Esophagus muscularis mucosa (tissue), 4 donors: ENCODE measurements around the gene NIP7.
A peak's percentile ranks its signal among the peaks of the same experiment; 100 is the strongest.

Experiments
- EP300 ChIP-seq: sonication (generic); formaldehyde crosslinking; IDR thresholded peaks from one replicate; pipeline ENCODE4 v1.6.1; 2017; ENCODE audit warnings: antibody characterized with exemption
- POLR2A ChIP-seq: fragments of 450-650 bp; IDR thresholded peaks from one replicate; pipeline ENCODE4 v1.6.1; 2017; ENCODE audit warnings: antibody characterized with exemption, moderate library complexity, mild to moderate bottlenecking, low read depth
- POLR2AphosphoS5 ChIP-seq, 2 donors: sonication (generic); formaldehyde crosslinking; IDR thresholded peaks; one replicate each; pipeline ENCODE4 v1.6.1; 2017; ENCODE audit warnings: antibody characterized with exemption in 2 of 2
- TF ChIP-seq, protein P1 (sequence below), 3 experiments: fragments of 200-600 bp in 2 of 3; fragments of 450-650 bp in 1 of 3; sonication (generic) in 2 of 3; IDR thresholded peaks; one replicate each; pipeline ENCODE4 v1.5.1; 2017 to 2019; ENCODE audit warnings: antibody characterized with exemption in 3 of 3, mild to moderate bottlenecking in 2 of 3, moderate library complexity in 1 of 3

DNA sequence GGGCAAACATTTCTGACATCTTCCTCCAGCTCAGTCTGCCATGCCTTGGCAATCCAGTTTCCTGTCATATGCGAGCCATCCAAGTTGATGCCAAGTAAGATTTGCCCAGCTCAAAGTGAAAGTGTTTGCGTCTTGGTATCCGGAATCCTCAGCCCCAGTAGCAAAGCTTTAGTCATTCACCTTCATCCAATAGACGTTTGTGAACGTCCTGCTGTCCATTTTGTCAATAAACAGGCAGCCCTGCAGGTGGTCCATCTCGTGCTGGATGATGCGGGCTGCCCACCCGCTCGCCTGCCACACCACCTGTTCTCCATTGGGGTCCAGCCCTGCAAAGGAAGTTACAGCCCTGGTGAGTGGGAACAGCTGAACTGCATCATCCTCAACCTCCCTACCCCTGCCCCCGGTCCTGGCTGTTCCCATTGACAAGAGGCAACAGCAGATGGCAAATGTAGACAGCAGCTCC, 10.7 kb upstream of the NIP7 start:
- TF ChIP-seq, protein P1, sequence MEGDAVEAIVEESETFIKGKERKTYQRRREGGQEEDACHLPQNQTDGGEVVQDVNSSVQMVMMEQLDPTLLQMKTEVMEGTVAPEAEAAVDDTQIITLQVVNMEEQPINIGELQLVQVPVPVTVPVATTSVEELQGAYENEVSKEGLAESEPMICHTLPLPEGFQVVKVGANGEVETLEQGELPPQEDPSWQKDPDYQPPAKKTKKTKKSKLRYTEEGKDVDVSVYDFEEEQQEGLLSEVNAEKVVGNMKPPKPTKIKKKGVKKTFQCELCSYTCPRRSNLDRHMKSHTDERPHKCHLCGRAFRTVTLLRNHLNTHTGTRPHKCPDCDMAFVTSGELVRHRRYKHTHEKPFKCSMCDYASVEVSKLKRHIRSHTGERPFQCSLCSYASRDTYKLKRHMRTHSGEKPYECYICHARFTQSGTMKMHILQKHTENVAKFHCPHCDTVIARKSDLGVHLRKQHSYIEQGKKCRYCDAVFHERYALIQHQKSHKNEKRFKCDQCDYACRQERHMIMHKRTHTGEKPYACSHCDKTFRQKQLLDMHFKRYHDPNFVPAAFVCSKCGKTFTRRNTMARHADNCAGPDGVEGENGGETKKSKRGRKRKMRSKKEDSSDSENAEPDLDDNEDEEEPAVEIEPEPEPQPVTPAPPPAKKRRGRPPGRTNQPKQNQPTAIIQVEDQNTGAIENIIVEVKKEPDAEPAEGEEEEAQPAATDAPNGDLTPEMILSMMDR (IDR thresholded peaks at IDR 0.05): no peak
- TF ChIP-seq POLR2A (no peak), EP300 (no peak), POLR2AphosphoS5 (IDR thresholded peaks at IDR 0.05) (peak in 1 of 2 donors; percentile 5)
